GM10248 (cell line): ENCODE results near the gene DUSP9.

Source experiments
- CTCF ChIA-PET: fragments of 300-600 bp; sonication (Branson Sonifier 250); formaldehyde crosslinking; extraction: SDS; loops from one replicate; lab custom pipeline; 2021; ENCODE audit warnings: antibody characterized with exemption; lab: Yijun Ruan, JAX
- POLR2A ChIA-PET: fragments of 350-650 bp; sonication (Branson Sonifier 250); formaldehyde crosslinking; extraction: SDS; loops from one replicate; lab custom pipeline; 2020; ENCODE audit warnings: antibody characterized with exemption; lab: Yijun Ruan, JAX
- DNase-seq: peaks from one replicate; pipeline ENCODE4 v3.0.0; 2012; ENCODE audit errors: extremely low spot score
- TF ChIP-seq, protein P1 (sequence below): IDR thresholded peaks from 2 replicates; pipeline ENCODE4 v1.5.1; 2012; ENCODE audit warnings: mild to moderate bottlenecking, low read depth; ENCODE audit errors: extremely low read depth, missing control alignments, control extremely low read depth

DUSP9 gene

DNA sequence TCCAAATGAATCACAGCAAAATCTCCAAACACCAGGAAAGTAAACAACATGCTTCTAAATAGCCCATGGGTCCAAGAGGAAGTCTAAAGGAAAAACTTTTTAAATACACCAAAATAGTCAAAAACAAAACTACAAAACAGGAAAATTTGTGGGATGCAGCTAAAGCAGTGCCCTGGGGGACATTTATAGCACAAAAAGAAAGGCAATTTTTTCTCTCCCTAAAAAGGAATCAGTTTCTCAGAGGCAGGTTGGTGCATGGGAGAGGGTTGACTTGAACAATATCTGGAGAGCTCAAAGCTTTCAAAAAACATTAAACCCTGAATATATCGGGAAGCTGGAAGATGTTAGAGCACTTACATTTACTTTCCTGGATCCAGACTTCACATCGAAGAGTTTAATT lies 15.7 kb upstream of the DUSP9 start:
- CTCF ChIA-PET, result interaction anchor here (0.7 to 1.4 kb wide), 5 partner anchors 16 to 92 kb away, joined by 3 to 6 read pairs (median 4); partner anchors contain the start of gene DUSP9

DNA sequence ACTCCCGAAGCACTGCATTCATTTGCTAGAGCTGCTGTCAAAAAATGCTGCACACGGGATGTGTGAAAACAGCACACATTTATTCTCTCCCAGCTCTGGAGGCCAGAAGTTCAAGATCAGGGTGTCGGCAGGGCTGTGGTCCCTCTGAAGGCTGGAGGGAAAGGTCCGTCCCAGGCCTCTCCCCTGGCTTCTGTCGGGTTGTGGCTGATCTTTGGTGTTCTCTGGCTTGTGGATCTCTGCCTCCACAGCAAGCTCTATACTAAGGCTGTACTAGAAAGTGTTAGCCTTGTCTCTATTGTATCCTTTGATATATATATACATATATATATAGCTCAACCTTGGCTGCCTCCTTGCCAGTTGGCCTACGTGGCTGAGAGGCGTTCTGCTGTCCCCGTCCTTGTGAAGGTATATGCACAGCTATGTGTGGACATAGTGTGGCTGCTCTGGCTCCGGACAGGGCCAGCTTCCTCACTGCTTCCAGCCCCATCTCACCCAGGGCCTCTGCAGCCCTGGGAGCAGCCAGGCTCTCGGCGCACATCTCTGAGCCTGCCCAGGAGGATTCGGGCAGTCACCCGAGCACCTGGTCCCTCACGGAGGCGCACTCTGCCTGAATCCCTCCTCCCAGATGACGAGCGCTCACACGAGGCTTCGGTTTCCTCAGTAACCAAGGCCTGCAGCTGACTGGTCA lies 15.0 kb upstream of the DUSP9 start:
- POLR2A ChIA-PET, result no interaction called here
- CTCF ChIA-PET, result interaction anchor here (0.7 to 1.4 kb wide), 4 partner anchors 16 to 93 kb away, joined by 3 to 6 read pairs (median 4); partner anchors contain the start of gene DUSP9

More for the DNA sequence above, 15.7 kb upstream of the DUSP9 start:
- TF ChIP-seq, protein P1, sequence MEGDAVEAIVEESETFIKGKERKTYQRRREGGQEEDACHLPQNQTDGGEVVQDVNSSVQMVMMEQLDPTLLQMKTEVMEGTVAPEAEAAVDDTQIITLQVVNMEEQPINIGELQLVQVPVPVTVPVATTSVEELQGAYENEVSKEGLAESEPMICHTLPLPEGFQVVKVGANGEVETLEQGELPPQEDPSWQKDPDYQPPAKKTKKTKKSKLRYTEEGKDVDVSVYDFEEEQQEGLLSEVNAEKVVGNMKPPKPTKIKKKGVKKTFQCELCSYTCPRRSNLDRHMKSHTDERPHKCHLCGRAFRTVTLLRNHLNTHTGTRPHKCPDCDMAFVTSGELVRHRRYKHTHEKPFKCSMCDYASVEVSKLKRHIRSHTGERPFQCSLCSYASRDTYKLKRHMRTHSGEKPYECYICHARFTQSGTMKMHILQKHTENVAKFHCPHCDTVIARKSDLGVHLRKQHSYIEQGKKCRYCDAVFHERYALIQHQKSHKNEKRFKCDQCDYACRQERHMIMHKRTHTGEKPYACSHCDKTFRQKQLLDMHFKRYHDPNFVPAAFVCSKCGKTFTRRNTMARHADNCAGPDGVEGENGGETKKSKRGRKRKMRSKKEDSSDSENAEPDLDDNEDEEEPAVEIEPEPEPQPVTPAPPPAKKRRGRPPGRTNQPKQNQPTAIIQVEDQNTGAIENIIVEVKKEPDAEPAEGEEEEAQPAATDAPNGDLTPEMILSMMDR, result no peak
- POLR2A ChIA-PET, result no interaction called here
- no peak for DNase-seq

DNA sequence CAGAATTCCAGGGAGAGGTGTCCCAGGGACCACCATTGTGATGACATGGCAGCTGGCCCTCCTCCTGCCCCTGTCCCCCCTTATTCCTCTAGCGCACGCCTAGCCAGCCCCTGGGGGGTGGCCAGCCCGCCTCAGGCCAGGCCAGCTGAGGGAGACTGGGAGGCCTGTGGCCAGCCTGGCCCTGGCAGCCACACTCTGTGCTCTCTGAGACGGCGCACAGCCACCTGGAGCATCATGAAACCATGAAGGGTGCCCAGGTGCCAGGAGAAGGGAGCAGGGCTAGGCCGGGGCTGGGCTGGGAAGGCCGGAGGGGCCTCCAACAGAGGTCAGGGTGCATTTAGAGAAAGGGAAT lies 14.4 kb upstream of the DUSP9 start:
- POLR2A ChIA-PET, result no interaction called here
- CTCF ChIA-PET, result interaction anchor here (1.4 kb wide), 1 partner anchor 17 kb away, joined by 6 read pairs; no protein-coding TSS in a partner anchor
- TF ChIP-seq, protein P1, result no peak
- DNase-seq, result no peak

More for the DNA sequence above, 15.0 kb upstream of the DUSP9 start:
- TF ChIP-seq, protein P1, result no peak
- DNase-seq, result no peak

DNA sequence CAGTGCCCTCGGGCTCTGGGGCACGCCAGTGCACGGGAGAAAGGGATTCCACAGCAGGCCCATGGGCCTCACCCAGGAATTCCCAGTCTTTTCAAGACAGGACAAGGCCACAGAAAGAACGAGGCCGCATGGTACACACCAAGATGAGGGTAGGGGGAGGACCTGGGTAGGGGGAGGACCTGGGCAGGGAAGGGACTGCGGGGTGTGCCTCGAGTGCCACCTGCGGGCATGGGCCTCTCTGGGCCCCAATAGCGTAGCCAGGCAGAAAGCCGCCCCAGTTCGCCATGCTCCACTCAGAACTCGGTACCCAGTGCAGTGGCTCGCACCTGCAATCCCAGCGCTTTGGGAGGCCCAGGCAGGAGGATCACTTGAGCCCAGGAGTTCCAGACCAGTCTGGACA lies 14.0 kb upstream of the DUSP9 start:
- ChIA-PET CTCF (no interaction called here), POLR2A (no interaction called here)
- no peak for DNase-seq
- TF ChIP-seq, protein P1, result no peak

DNA sequence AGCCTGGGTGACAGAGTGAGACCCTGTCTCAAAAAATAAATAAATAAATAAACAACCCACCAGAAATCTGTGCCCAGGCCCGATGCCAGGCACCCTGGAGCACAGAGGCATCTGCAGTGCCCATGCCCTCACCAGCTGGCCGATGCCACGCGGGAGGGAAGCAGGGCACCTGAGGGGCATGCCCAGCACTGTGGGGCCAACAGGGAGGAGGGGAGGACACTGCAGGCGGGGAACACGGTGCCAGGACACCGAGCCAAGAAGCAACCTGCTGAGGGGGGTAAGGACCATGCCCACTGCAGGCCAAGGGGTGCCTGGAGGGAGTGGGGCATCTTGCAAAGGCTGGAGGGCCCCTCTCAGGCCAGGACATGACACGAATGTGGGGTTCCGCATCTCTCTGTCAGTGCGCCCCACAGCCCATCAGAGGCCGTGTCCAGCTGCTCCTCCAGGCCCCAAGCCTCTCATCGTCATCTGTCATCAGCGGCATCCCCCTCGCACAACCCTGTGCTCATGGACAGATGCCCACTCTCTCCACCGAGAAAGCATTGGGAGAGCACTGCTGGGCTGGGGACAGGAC lies 13.3 kb upstream of the DUSP9 start:
- no peak for DNase-seq
- TF ChIP-seq, protein P1, result no peak
- POLR2A ChIA-PET, result no interaction called here
- CTCF ChIA-PET, result no interaction called here

DNA sequence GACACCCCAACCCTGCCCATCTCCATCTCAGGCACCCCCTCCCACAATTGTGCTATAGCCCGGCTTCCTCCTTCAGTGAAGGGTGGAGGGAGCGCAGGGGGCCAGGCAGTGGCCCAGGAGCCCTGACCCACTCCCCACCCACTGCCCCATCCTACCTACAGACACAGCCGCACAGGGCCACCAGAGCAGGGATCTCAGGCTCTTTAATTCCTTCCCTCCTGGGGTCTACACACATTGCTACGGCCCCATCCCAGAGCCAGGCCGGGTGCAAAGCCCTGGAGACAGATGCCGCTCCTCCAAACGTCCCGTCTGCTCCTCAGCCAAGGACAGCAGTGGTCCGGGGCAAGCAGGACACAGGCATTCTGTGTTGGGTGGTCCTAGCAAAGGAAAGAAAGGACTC lies 12.8 kb upstream of the DUSP9 start:
- no peak for DNase-seq
- ChIA-PET POLR2A (no interaction called here), CTCF (no interaction called here)
- TF ChIP-seq, protein P1, result no peak
